GM18951 (cell line): ENCODE data around the gene RCC2.
"Not testable (repeated sequence)": the region's sequence is repeated elsewhere in the genome, so short reads cannot be mapped to it uniquely, and the experiment has no call there.

Source experiments
- POLR2A ChIP-seq: IDR thresholded peaks from 4 replicates; pipeline ENCODE4 v1.6.1; 2011; ENCODE audit warnings: mild to moderate bottlenecking; ENCODE audit not compliant: insufficient read length, insufficient read depth; ENCODE audit errors: extremely low read depth
- in situ Hi-C: fragments of 300-500 bp; cut with MboI; formaldehyde crosslinking; loops from one replicate; pipeline ENCODE4 v1.12.0; 2022; ENCODE audit warnings: low sequenced_read_pairs, mixed read lengths, inconsistent platforms; ENCODE audit not compliant: unreplicated experiment

Gene RCC2

GRCh38 chr1:17465228-17465627 is 25.8 kb upstream of the RCC2 start:
- TF ChIP-seq POLR2A = no peak
- in situ Hi-C loops = no loop called here

- no peak for TF ChIP-seq POLR2A
- in situ Hi-C loops = no loop called here
Measured at GRCh38 chr1:17463991-17464390, 24.5 kb upstream of the RCC2 start.

GRCh38 chr1:17462669-17463068 is 23.2 kb upstream of the RCC2 start:
- in situ Hi-C loops = no loop called here
- no peak for TF ChIP-seq POLR2A

- no peak for TF ChIP-seq POLR2A
- in situ Hi-C loops = no loop called here
Measured at GRCh38 chr1:17460219-17460618, 20.7 kb upstream of the RCC2 start.

GRCh38 chr1:17458794-17459193 is 19.3 kb upstream of the RCC2 start:
- TF ChIP-seq POLR2A = no peak
- in situ Hi-C loops = no loop called here

GRCh38 chr1:17452686-17453085 is 13.2 kb upstream of the RCC2 start:
- in situ Hi-C loops = no loop called here
- no peak for TF ChIP-seq POLR2A

- in situ Hi-C loops = not testable (repeated sequence)
Measured at GRCh38 chr1:17452203-17452602, 12.7 kb upstream of the RCC2 start.

GRCh38 chr1:17451731-17452130 is 12.3 kb upstream of the RCC2 start:
- TF ChIP-seq POLR2A = no peak
- in situ Hi-C loops = no loop called here

- in situ Hi-C loops = no loop called here
- no peak for TF ChIP-seq POLR2A
Measured at GRCh38 chr1:17447501-17447992, 8.1 kb upstream of the RCC2 start.

- in situ Hi-C loops = no loop called here
- TF ChIP-seq POLR2A = no peak
Measured at GRCh38 chr1:17442841-17443240, 3.4 kb upstream of the RCC2 start.

GRCh38 chr1:17441993-17442357 is 2.5 kb upstream of the RCC2 start:
- in situ Hi-C loops = no loop called here
- TF ChIP-seq POLR2A = no peak

- no peak for TF ChIP-seq POLR2A
- in situ Hi-C loops = no loop called here
Measured at GRCh38 chr1:17441265-17441992, 2.0 kb upstream of the RCC2 start.

- no peak for TF ChIP-seq POLR2A
- in situ Hi-C loops = no loop called here
Measured at GRCh38 chr1:17440827-17441168, 1.3 kb upstream of the RCC2 start.

- no peak for TF ChIP-seq POLR2A
- in situ Hi-C loops = no loop called here
Measured at GRCh38 chr1:17440074-17440826, 773 bp upstream of the RCC2 start.
